GM19468 (cell line): ENCODE measurements around the gene NOL9.

ENCODE experiments used
- ATAC-seq: cut with Tn5 transposase; IDR thresholded peaks from one replicate; pipeline ENCODE4 v1.9.1; 2021; ENCODE audit warnings: mild to moderate bottlenecking, moderate library complexity, moderate number of reproducible peaks; ENCODE audit not compliant: unreplicated experiment; ENCODE audit errors: extremely low read depth

Gene NOL9

DNA sequence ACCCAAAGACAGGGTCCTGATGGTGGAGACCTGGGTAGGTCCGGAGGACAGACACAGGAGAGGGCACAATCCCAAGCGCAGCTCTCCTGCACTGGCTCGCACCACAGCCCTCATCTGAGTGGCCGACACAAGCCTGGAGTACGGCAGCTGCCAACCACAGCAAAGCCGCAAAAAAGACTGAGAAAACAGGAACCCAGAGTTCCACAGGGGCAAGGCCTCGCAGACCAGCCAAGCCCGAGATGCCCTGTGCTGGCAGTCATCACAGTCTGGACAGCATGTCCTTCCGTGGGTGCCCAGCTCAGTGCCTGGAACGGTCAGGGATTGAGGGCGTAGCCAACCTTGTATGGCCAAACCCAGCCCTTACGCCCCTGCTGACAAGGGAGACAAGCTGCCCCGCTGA lies 36.9 kb upstream of the NOL9 start:
- no peak for ATAC-seq

DNA sequence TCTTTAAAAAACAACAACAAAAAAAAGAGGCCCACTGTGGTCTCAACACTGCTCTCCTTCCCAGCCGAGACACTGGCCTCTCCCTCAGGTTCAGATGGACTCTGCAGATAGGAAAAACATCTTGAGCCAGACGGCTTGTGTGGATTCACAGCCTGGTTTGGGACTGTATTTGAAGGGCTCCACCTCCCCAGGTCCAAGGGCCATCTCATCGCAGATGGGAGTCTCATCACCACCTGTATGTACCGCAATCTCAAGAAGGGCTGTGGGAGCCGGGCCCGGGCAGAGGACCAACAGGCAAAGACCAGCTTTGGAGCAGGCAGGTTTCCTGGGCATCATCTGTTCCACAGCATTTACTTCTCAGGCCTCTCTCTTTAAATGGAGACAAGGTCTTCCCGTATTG lies 35.7 kb upstream of the NOL9 start:
- ATAC-seq = no peak

DNA sequence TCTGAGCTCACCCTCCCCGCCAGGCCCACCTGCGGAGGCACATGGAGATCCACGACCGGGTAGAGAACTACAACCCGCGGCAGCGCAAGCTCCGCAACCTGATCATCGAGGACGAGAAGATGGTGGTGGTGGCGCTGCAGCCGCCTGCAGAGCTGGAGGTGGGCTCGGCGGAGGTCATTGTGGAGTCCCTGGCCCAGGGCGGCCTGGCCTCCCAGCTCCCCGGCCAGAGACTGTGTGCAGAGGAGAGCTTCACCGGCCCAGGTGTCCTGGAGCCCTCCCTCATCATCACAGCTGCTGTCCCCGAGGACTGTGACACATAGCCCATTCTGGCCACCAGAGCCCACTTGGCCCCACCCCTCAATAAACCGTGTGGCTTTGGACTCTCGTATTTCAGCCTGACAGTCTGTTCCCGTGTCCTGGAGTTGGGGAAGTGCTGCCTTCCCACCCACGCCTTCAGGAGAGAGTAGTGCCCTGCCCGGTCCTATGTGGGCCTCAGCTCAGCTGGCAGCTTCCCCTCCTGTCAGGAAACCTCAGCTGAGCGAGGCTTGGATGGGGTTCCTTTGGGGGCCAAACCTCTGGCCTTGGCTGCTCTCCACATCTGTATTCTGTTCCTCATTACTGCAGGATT lies 34.7 kb upstream of the NOL9 start:
- ATAC-seq = no peak

DNA sequence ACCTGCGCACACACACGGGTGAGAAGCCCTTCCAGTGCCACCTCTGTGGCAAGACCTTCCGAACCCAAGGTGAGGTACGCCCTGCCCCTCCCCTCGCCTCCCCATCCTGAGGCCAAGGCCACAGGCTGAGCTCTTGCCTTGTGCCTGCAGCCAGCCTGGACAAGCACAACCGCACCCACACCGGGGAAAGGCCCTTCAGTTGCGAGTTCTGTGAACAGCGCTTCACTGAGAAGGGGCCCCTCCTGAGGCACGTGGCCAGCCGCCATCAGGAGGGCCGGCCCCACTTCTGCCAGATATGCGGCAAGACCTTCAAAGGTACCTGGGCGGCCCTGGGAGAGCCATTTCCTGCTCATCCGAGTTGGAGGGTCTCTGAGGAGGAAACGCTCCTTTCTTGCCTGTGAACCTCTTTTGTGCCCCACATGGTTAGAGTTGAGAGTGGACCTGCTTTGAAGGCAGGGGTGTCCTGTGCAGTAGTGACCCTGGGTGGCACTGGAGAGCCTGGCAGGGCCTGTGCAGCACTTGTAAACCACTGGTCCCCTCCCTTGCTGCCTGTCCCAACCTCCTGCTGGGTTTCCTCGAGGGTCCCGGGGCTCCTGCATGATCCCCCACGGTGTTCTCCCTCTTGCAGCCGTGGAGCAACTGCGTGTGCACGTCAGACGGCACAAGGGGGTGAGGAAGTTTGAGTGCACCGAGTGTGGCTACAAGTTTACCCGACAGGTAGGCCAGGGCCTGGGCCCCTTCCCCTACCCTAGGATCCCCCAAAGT lies 34.0 kb upstream of the NOL9 start:
- no peak for ATAC-seq

DNA sequence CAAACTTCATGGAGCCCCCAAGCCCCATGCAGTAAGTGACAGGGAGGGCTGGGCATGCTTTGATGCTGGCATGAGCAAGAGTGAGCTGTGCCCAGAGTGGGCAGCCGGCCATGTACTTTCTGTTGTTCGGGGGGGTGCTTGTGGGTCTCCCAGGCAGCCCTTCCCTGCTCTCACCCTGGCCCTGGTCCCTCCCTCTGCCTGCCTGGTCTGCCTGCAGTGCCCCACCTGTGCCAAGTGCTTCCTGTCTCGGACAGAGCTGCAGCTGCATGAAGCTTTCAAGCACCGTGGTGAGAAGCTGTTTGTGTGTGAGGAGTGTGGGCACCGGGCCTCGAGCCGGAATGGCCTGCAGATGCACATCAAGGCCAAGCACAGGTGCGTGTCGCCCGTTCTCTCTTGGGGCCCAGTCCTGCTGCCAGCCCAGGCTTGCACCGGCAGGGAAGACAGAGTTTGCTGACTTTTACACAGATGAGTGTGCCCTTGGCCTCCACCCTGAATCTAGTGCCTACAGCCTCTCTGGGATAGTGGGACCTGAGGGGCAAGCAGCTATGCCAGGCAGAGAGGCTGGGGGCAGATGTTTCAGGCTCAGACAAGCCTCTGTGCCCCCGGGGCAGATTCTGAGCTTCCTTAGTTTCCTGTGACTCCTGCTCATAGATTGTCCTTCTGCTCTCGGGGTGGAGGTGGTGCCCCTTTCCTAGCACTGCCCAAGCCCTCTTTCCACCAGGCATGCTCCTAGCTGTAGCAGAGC lies 33.1 kb upstream of the NOL9 start:
- ATAC-seq = no peak

DNA sequence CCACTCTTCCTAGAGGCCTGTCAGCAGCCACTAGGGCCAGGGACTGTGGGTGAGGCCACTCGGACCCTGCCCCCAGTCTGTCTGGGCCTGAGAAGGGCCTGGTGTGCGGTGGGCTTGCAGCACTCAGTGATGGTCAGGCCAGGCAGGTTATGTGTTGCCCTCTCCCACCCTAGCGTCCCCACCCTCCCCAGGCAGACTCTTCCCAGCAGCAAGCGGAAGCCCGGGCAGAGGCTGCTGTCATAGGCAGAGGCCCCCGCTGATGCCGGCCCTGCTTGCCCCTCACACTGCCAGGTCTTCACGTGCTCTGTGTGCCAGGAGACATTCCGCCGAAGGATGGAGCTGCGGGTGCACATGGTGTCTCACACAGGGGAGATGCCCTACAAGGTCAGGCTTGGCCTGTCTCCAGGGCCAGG lies 32.1 kb upstream of the NOL9 start:
- no peak for ATAC-seq

DNA sequence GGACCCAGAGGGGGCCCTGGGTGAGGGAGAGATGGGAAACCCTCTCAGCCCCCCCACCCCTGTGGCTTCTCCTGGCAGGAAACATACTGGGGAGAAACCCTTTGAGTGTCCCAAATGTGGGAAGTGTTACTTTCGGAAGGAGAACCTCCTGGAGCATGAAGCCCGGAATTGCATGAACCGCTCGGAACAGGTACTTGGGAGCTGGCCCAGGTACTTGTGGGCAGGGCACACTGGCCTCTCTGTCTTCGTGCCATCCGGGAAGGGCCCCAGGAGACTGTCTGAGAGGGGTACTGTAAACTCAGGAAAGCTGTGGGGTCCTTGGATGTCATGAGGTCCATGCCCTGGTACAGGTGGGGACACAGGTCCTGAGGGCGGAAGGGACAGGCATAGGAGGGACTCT lies 31.5 kb upstream of the NOL9 start:
- no peak for ATAC-seq

DNA sequence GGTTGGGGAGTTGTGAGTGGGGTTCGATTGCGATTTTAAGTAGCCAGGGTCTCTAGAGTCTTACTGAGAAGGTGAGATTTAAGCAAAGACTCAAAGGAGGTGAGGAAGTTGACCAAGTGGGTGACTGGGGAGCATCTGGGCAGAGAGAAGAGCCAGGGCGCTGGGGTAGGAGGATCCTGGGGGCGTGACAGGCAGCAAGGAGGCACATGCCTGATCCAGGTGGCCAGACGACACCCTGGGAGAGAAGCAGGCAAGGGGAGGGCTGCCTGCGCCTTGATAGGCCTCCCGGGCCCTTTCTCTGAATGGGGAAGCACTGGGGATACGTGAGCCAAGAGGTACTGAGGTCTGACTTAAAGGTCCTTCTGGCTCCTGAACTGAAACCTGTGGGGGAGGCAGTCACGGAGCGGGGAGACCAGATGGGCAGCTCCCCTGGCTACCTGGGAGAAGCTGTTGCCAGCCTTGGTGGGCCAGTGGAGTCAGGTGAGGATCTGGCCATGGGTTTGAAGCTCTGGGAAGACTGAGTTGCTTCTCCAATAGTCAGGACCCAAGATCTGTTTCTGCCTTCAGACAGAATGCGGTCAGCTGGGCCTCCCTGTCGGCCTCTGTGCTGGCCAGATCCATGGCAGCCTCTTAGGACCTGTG lies 30.9 kb upstream of the NOL9 start:
- ATAC-seq = no peak

DNA sequence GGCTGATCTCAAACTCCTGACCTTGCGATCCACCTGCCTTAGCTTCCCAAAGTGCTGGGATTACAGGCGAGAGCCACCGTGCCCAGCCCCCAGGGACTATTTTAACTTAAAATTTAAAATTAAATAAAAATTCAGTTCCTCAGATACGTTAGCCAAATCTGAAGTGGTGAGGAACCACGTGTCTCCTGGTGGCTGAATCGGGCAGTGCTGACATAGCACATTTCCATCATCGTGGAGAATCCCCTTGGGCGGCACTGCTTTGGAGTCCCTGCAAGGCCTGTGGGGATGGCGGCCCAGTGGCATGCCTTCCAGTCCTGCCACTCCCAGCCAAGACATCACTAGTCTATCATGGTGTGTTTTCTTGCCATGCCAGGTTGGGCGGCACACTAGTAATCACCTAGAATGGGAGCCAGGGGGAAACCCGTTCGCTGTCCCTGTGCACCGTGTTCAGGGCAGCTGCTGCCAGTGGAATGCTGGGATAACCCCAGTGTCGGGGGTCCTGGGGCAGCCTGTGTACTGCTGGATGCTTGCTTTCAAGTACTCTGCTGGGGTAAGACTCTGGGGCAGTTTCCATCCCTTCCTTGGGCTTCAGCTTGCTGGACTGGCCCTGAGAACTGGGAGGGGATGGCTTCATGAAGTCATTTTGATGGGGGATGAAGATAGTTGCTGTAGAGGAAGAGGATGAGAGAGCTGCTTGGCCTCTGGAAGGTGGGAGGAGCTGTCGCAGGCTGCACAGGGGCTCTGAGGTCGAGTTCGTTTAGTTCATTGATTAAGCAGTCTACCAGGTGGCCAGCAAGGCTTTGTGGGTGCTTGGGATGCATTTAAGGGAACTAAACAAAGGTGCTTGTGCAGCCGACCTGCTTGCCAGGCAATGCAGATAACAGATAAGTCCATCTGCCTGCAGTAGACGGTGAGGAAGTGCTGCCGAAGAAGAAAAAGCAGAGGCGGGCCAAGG lies 30.1 kb upstream of the NOL9 start:
- no peak for ATAC-seq

DNA sequence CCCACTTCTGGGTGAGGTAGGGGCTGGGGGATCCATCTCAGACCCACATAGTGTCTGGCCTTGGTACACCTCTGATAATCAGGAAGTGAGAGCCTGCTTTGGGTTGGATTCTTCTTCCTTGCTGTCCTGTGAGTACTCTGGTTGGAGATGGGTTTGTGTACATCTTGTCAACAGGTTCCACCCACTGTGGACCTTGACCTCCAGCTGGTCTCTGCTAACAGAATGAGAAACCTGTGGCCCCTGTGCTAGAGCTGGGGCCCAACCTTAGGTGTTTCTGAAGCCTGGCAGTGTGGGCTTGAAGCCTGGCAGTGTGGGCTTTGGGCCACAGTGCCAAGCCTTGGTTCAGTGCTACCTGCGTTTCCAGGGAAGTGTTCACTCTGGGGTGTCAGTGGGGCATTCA lies 28.1 kb upstream of the NOL9 start:
- no peak for ATAC-seq

DNA sequence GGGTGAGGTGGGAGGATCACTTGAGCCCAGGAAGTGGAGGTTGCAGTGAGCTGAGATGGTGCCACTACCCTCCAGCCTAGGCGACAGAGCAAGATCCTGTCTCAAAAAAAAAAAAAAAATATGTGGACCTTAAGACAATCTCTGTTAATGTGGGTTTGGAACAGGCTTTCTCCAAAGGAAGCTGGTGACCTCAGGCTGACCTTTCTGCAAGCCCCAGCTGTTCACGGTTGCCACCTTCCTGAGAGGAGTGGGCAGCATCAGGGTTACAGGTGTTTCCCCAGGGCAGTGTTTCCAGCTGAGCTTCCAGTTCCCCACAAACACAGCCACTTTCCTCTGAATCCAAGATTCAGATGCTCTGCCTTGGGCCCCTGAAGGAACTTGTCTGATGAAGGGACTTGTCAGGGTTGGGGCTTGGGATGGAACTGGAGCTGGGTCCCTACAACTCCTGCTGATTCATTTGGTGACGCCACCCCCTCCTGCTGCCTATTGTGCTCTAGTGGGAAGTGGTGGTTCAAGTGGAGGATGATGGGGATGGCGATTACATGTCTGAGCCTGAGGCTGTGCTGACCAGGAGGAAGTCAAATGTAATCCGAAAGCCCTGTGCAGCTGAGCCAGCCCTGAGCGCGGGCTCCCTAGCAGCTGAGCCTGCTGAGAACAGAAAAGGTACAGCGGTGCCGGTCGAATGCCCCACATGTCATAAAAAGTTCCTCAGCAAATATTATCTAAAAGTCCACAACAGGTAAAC lies 27.4 kb upstream of the NOL9 start:
- ATAC-seq = no peak

DNA sequence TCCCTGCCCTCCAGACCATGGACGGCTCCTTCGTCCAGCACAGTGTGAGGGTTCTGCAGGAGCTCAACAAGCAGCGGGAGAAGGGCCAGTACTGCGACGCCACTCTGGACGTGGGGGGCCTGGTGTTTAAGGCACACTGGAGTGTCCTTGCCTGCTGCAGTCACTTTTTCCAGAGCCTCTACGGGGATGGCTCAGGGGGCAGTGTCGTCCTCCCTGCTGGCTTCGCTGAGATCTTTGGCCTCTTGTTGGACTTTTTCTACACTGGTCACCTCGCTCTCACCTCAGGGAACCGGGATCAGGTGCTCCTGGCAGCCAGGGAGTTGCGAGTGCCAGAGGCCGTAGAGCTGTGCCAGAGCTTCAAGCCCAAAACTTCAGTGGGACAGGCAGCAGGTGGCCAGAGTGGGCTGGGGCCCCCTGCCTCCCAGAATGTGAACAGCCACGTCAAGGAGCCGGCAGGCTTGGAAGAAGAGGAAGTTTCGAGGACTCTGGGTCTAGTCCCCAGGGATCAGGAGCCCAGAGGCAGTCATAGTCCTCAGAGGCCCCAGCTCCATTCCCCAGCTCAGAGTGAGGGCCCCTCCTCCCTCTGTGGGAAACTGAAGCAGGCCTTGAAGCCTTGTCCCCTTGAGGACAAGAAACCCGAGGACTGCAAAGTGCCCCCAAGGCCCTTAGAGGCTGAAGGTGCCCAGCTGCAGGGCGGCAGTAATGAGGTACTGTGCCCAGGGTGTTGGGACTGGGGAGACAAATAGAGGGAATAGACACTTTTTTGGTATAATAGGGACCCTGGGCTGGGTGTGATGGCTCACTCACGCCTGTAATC lies 26.5 kb upstream of the NOL9 start:
- no peak for ATAC-seq

DNA sequence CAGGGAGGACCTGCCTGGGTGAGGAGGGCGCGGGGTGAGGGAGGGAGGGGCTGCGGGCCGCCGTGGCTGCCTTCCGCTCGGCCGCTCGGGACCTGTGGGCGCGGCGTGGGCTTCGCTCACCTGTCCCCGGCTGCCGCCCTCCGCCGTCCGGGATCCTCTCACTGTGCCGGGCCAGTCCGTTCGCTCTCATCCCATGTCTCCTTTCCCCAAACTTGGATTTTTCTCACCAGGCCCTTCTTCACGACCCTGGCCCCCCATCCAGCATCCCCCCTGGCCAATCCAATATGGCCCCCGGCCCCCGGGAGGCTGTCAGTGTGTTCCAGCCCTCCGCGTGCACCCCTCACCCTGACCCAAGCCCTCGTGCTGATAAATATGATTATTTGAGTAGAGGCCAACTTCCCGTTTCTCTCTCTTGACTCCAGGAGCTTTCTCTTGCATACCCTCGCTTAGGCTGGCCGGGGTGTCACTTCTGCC lies 25.8 kb upstream of the NOL9 start:
- ATAC-seq = no peak

DNA sequence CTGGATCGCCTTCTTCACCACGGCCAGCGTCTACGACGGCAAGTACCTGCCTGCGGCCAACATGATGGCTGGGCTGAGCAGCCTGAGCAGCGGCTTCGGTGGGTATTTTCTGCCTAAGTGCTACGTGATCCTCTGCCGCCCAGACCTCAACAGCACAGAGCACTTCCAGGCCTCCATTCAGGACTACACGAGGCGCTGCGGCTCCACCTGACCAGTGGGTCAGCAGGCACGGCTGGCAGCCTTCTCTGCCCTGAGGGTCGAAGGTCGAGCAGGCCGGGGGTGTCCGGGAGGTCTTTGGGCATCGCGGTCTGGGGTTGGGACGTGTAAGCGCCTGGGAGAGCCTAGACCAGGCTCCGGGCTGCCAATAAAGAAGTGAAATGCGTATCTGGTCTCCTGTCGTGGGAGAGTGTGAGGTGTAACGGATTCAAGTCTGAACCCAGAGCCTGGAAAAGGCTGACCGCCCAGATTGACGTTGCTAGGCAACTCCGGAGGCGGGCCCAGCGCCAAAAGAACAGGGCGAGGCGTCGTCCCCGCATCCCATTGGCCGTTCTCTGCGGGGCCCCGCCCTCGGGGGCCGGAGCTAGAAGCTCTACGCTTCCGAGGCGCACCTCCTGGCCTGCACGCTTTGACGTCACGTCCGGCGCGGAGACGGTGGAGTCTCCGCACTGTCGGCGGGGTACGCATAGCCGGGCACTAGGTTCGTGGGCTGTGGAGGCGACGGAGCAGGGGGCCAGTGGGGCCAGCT lies 25.2 kb upstream of the NOL9 start, which contains the start of gene ZBTB48:
ZBTB48 (plus strand) TSS at position 621 of the 745 bp plus-strand sequence. CDS start 616 bp downstream, outside the sequence.
- ATAC-seq = peak; percentile 87

DNA sequence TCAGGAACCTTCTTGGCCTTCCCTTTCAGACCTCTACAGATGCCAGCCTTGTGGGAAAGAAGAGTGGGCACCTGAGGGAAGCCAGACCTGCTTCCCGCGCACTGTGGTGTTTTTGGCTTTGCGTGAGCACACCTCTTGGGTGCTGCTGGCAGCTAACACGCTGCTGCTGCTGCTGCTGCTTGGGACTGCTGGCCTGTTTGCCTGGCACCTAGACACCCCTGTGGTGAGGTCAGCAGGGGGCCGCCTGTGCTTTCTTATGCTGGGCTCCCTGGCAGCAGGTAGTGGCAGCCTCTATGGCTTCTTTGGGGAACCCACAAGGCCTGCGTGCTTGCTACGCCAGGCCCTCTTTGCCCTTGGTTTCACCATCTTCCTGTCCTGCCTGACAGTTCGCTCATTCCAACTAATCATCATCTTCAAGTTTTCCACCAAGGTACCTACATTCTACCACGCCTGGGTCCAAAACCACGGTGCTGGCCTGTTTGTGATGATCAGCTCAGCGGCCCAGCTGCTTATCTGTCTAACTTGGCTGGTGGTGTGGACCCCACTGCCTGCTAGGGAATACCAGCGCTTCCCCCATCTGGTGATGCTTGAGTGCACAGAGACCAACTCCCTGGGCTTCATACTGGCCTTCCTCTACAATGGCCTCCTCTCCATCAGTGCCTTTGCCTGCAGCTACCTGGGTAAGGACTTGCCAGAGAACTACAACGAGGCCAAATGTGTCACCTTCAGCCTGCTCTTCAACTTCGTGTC lies 24.5 kb upstream of the NOL9 start:
- no peak for ATAC-seq

DNA sequence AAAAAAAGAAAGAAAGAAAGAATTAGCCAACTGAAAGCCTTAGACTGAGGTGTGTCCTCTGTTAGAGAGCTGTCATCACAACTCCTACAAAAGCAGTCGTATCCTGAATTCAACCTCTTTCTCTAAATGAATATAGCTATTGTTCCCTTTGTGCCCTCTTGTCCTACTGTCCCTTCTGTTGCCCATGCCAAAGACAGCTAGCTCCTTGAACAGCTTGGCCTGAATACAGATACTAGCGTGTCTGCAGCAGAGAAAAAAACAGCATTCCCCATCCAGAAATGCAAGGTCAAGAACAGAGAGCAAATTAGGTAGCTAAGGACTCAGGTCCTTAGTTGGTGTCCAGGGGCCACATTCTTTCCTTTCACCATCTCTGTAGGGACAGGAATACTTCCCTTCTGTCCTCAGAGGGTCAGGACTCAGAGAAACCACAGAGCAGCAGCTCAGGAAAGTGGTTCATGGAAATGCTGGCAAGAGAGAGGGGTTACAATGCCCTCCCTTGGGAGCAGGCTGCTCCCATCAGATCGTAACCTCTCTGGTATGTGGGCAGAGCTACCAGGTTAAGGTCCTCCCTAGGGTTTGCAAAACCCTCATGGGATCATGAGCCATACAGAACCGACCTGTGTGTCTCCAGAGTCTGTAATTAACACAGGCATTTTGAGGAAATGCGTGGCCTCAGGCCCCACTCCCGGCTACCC lies 23.7 kb upstream of the NOL9 start:
- ATAC-seq = no peak
